ENCODE data around the gene KMT2B.

Gene KMT2B

GRCh38 chr19:35783469-35784434 lies 65.9 kb downstream of the KMT2B start:
- Histone ChIP-seq H3K36me3 (ENCODE audit: insufficient read depth, low read length) (peaks cover 18% of the 10 kb centered on the region), H3K4me3 (ENCODE audit: low read depth, low read length, poor library complexity, severe bottlenecking) (no peak overlapping the region)

GRCh38 chr19:35784503-35785338 lies 66.9 kb downstream of the KMT2B start:
- H3K4me2 ChIP-seq (ENCODE audit: low read length), result no peak overlapping the region
- no peak overlapping the region for H3K27ac ChIP-seq (ENCODE audit: low read depth, low read length, poor library complexity, severe bottlenecking)
- H3K9ac ChIP-seq (ENCODE audit: low read length), result no peak overlapping the region

More at GRCh38 chr19:35783469-35784434, 65.9 kb downstream of the KMT2B start:
- H3K27ac ChIP-seq (ENCODE audit: low read depth, low read length, poor library complexity, severe bottlenecking), result no peak overlapping the region
- no peaks in the 10 kb centered on the region for H3K79me2 ChIP-seq (ENCODE audit: insufficient read depth, low read length)
- no peaks in the 10 kb centered on the region for H3K4me1 ChIP-seq (ENCODE audit: insufficient read depth, low read length, severe bottlenecking)
- H3K4me2 ChIP-seq (ENCODE audit: low read length), result no peak overlapping the region
- no peaks in the 10 kb centered on the region for H4K20me1 ChIP-seq (ENCODE audit: insufficient read depth, low read length)
- no peaks in the 10 kb centered on the region for H3K9me2 ChIP-seq (ENCODE audit: low read depth, low read length)
- H3K27me3 ChIP-seq (ENCODE audit: insufficient read depth, low read length), result no peaks in the 10 kb centered on the region
- H3F3A ChIP-seq (ENCODE audit: insufficient read depth, low read length), result no peaks in the 10 kb centered on the region; the same call in 1 of the 2 replicates
- no peak overlapping the region for H3K9ac ChIP-seq (ENCODE audit: low read length)
- no peaks in the 10 kb centered on the region for H3K9me3 ChIP-seq (ENCODE audit: low read length)
- TF ChIP-seq EZH2 (IDR thresholded peaks at IDR 0.05; ENCODE audit: borderline replicate concordance, low read length) (no peak), CTCF (IDR thresholded peaks at IDR 0.05; ENCODE audit: low read length) (no peak)
- no peak overlapping the region for H2AFZ ChIP-seq (ENCODE audit: low read length)

GRCh38 chr19:35785339-35785627 lies 67.5 kb downstream of the KMT2B start:
- Histone ChIP-seq H3K9ac (ENCODE audit: low read length) (no peak overlapping the region), H3K4me1 (ENCODE audit: insufficient read depth, low read length, severe bottlenecking) (no peaks in the 10 kb centered on the region), H2AFZ (ENCODE audit: low read length) (no peak overlapping the region), H4K20me1 (ENCODE audit: insufficient read depth, low read length) (no peaks in the 10 kb centered on the region), H3K36me3 (ENCODE audit: insufficient read depth, low read length) (peaks cover 16% of the 10 kb centered on the region), H3K27me3 (ENCODE audit: insufficient read depth, low read length) (no peaks in the 10 kb centered on the region), H3K79me2 (ENCODE audit: insufficient read depth, low read length) (no peaks in the 10 kb centered on the region), H3K27ac (ENCODE audit: low read depth, low read length, poor library complexity, severe bottlenecking) (no peak overlapping the region), H3K9me3 (ENCODE audit: low read length) (no peaks in the 10 kb centered on the region), H3K9me2 (ENCODE audit: low read depth, low read length) (no peaks in the 10 kb centered on the region), H3F3A (ENCODE audit: insufficient read depth, low read length) (no peaks in the 10 kb centered on the region; the same call in 1 of the 2 replicates), H3K4me2 (ENCODE audit: low read length) (no peak overlapping the region), H3K4me3 (ENCODE audit: low read depth, low read length, poor library complexity, severe bottlenecking) (no peak overlapping the region)
- no peak for TF ChIP-seq EZH2 (IDR thresholded peaks at IDR 0.05; ENCODE audit: borderline replicate concordance, low read length)
- no peak for TF ChIP-seq CTCF (IDR thresholded peaks at IDR 0.05; ENCODE audit: low read length)

More at GRCh38 chr19:35784503-35785338, 66.9 kb downstream of the KMT2B start:
- H3K9me3 ChIP-seq (ENCODE audit: low read length), result no peaks in the 10 kb centered on the region
- no peaks in the 10 kb centered on the region for H3K9me2 ChIP-seq (ENCODE audit: low read depth, low read length)
- no peaks in the 10 kb centered on the region for H3K79me2 ChIP-seq (ENCODE audit: insufficient read depth, low read length)
- H3F3A ChIP-seq (ENCODE audit: insufficient read depth, low read length), result no peaks in the 10 kb centered on the region; the same call in 1 of the 2 replicates
- no peaks in the 10 kb centered on the region for H3K4me1 ChIP-seq (ENCODE audit: insufficient read depth, low read length, severe bottlenecking)
- no peak for TF ChIP-seq CTCF (IDR thresholded peaks at IDR 0.05; ENCODE audit: low read length)
- no peak for TF ChIP-seq EZH2 (IDR thresholded peaks at IDR 0.05; ENCODE audit: borderline replicate concordance, low read length)
- no peaks in the 10 kb centered on the region for H3K27me3 ChIP-seq (ENCODE audit: insufficient read depth, low read length)
- no peaks in the 10 kb centered on the region for H4K20me1 ChIP-seq (ENCODE audit: insufficient read depth, low read length)
- no peak overlapping the region for H3K4me3 ChIP-seq (ENCODE audit: low read depth, low read length, poor library complexity, severe bottlenecking)
- no peak overlapping the region for H2AFZ ChIP-seq (ENCODE audit: low read length)
- H3K36me3 ChIP-seq (ENCODE audit: insufficient read depth, low read length), result peaks cover 16% of the 10 kb centered on the region

Measured in OCI-LY1 (cell line).